C1 segment of cervical spinal cord (tissue), 14 donors: Measurements from ENCODE around the gene ANKS1B.
"Not testable (repeated sequence)": the region's sequence is repeated elsewhere in the genome, so short reads cannot be mapped to it uniquely, and the experiment has no call there.

Experiments used
- DNase-seq, 14 donors: peaks; one replicate each; lab custom pipeline; 2025; lab: John Stamatoyannopoulos, UW

Gene ANKS1B

GRCh38 chr12:99383258-99383657 is 601.5 kb downstream of the ANKS1B start:
- DNase-seq, result no peak

GRCh38 chr12:99381992-99382391 is 602.7 kb downstream of the ANKS1B start:
- no peak for DNase-seq

DNA sequence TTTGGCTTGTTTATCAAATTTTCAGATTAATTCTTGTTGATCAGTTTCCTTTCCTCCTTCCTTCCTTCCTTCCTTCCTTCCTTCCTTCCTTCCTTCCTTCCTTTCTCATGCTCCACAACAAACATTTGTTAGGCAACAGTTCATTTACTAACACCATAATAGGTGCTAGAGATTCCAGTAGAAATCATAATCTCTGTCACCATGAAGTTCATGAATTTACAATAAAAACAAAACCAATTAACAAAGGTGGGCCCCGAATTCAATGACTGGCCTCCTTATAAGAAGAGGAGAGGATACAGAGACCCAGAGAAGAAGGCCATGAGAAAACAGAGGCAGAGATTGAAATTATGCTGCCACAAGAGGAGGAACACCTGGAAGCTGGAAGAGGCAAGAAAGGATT is 604.0 kb downstream of the ANKS1B start:
- no peak for DNase-seq

- no peak for DNase-seq
Measured at GRCh38 chr12:99374023-99374422, 610.7 kb downstream of the ANKS1B start.

DNA sequence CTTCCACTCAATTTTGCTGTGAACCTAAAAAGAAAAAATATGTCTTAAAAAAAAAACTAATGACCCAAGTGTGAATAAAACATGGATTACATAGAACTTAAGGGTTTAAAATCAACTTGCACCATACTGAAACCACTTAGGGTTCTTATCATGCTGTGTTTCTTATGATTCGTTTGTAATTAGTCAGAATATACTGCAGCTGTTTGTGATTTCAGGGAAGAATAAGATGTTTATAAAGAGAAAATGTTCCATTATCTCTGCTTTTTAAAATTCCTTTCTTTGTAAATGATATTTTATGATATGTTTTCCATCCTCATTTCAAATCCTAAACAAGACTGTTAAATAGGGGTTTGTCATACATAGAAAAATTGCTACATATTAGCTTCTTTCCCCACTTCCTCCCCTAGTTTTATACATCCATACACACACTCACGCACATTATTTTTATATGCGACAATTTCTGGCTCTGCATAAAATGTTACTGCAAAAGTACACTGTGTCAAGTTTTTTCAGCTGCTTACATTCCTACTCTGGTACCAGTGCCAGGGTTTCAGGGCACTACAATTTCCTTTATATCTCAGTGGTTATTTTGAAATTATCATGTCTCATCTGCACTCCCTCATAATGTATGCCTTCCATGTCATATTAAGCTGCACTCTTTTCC is 612.3 kb downstream of the ANKS1B start:
- DNase-seq, result no peak

- no peak for DNase-seq
Measured at GRCh38 chr12:99370421-99371138, 614.2 kb downstream of the ANKS1B start.

- DNase-seq, result peak in 1 of 14 donors; percentile 19
Measured at GRCh38 chr12:99367181-99367580, 617.6 kb downstream of the ANKS1B start.

- no peak for DNase-seq
Measured at GRCh38 chr12:99352269-99352668, 632.5 kb downstream of the ANKS1B start.

DNA sequence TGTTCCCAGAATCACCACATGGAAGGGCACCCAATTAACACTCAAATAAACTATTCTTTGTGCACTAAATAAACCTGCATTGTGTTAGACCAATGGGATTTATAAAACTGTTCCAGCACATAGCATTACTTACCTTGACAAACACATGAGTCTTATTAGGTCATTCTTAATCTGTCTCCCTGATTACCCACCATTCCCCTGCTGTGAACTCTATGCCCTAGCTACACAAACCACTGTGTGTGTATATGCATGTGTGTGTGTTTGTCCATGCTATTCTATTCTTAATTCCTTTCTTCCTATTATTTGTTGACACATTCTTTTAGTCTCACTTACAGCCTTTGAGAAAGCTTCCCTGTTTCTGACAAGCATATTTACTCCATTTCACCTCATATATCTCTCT is 640.8 kb downstream of the ANKS1B start:
- DNase-seq, result no peak

DNA sequence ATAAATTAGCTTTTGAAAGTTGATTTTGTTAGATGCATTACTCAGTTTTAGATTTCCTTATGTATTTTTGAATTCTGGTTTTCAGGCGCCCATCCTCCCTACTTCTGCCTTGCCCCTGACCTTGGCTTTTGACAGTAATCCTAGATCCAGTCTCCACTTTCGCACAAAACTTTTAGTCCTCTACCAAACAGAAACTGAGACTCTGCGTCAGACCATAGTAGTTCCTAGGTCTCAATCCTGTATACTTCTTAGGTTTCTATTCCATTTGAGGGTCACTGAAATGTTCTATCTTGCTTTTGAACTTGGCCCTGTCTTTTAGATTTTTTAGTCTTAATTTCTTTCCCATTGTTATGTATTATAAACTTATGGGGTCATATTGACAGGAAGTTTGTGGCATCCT is 645.1 kb downstream of the ANKS1B start:
- DNase-seq, result no peak

- no peak for DNase-seq
Measured at GRCh38 chr12:99334285-99335056, 650.3 kb downstream of the ANKS1B start.

GRCh38 chr12:99332936-99333591 is 651.7 kb downstream of the ANKS1B start:
- DNase-seq, result no peak

GRCh38 chr12:99330216-99330615 is 654.5 kb downstream of the ANKS1B start:
- no peak for DNase-seq

DNA sequence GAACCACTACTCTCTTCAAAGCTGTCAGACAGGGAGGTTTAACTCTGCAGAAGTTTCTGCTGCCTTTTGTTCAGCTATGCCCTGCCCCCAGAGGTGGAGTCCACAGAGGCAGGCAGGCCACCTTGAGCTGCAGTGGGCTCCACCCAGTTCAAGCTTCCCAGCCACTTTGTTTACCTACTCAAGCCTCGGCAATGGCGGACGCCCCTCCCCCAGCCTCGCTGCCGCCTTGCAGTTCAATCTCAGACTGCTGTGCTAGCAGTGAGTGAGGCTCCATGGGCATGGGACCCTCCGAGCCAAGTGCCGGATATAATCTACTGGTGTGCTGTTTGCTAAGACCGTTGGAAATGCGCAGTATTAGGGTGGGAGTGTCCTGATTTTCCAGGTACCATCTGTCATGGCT is 663.5 kb downstream of the ANKS1B start:
- DNase-seq, result not testable (repeated sequence)

DNA sequence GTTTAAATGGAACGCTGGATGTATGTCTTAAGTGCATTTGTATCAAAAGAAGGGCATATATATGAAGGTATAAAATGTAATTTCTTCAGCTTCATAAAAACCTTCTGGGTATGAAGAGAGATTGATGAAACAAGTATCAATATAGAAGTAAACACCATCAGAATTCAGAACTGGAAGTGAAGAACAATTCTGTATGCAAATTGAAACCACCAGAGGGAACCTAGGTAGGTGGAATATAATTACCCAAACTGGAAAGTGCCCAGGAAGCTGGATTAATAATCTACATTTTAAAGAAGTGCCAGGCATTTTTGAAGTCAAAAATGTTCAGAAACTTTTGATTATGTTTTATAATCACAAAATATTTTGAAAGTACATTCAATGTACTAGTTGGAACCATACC is 673.4 kb downstream of the ANKS1B start:
- DNase-seq, result no peak

- no peak for DNase-seq
Measured at GRCh38 chr12:99309812-99310211, 674.9 kb downstream of the ANKS1B start.

- DNase-seq, result no peak
Measured at GRCh38 chr12:99302874-99303273, 681.9 kb downstream of the ANKS1B start.

DNA sequence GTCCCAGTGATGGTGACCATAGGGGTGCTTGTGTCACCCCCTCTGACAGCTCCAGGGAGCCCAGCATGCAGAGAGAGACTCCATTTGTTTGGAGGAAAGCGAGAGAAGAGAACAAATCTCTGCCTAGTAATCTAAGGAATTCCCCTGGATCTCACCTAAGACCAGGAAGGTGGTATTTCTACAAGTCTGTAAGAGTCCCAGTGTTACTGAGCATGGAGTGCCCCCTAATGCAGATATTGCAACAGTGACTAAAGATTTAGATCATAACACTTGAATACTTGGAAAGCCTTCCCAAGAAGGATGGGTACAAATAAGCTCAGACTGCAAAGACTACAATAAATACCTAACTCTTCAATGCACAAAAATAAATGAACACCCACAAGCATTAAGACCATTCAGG is 697.6 kb downstream of the ANKS1B start:
- DNase-seq, result no peak

GRCh38 chr12:99284161-99284560 is 700.6 kb downstream of the ANKS1B start:
- DNase-seq, result no peak

DNA sequence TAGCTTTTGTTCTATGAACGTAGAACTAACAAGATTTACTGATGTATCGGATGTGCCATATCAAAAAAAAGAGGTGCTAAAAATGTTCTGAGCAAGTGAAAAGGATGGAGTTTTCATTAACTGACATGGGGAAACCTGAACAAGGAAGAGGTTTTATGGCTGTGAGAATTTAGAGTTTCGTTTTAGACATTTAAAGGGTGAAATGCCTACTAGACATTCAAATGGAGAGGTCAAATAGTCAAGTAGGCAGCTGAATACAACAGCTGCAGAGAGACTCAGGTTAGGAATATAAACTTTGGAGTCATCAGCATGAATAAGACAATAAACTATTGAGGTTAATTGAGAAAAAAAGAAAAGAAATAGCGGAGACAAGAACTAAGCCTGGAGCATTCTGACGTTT is 702.1 kb downstream of the ANKS1B start:
- no peak for DNase-seq

- no peak for DNase-seq
Measured at GRCh38 chr12:99282086-99282485, 702.6 kb downstream of the ANKS1B start.

DNA sequence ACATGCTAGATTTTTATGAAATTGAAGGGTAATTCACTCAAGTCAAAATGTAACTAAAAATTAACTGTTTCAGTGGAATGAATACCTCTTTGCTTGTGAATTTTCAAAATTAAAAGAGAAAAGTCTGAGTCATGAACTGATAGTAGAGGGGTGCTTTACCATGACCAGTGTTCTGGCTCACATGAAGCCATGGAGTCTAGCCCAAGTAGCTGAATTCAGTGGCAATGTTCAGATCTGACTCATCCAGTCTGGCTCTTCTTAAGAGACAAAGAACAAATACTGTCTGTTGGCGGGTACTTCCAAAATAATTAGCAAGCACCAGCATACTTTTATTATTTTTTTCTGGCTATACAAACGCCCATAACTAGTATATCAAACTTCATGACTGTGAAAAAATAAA is 703.5 kb downstream of the ANKS1B start:
- no peak for DNase-seq
